K562 (cell line): ENCODE data around the gene PLTP. TPM values are rescaled to one million over a fixed set of nuclear protein-coding genes. Genes with fewer than 3 reads are reported as not detected.

Experiments used
- DMBX1 ChIP-seq: fragments of 250-450 bp; sonication (Bioruptor Pico); IDR thresholded peaks from 2 replicates; pipeline ENCODE4 v1.8.0; 2022; ENCODE audit warnings: inconsistent platforms, mild to moderate bottlenecking, moderate library complexity, borderline replicate concordance
- ELF4 ChIP-seq: fragments of 450-650 bp; formaldehyde crosslinking; IDR thresholded peaks from 2 replicates; pipeline ENCODE4 v1.4.0; 2022; ENCODE audit warnings: missing genetic modification characterization
- GABPB1 ChIP-seq: sonication (generic); formaldehyde crosslinking; IDR thresholded peaks from 2 replicates; pipeline ENCODE4 v1.8.0; 2022; ENCODE audit warnings: mild to moderate bottlenecking, missing genetic modification reagents
- LCOR ChIP-seq: sonication (generic); formaldehyde crosslinking; IDR thresholded peaks from 2 replicates; pipeline ENCODE4 v1.8.0; 2022; ENCODE audit warnings: mild to moderate bottlenecking, missing genetic modification reagents
- MCM7 ChIP-seq, 2 experiments: fragments of 450-650 bp; IDR thresholded peaks; 2 replicates each; pipeline ENCODE4 v1.6.1; 2016 to 2018
- MITF ChIP-seq: IDR thresholded peaks from 2 replicates; pipeline ENCODE4 v1.6.1; 2014; ENCODE audit warnings: antibody characterized with exemption
- MTA2 ChIP-seq: fragments of 450-650 bp; IDR thresholded peaks from 2 replicates; pipeline ENCODE4 v1.6.1; 2016; ENCODE audit warnings: low read depth
- NUFIP1 ChIP-seq: fragments of 450-650 bp; IDR thresholded peaks from 2 replicates; pipeline ENCODE4 v1.6.1; 2018; ENCODE audit not compliant: partially characterized antibody
- PHB ChIP-seq: fragments of 250-450 bp; sonication (Bioruptor Pico); IDR thresholded peaks from 2 replicates; pipeline ENCODE4 v1.5.0; 2021
- POLR2H ChIP-seq: IDR thresholded peaks from 2 replicates; pipeline ENCODE4 v1.6.1; 2016; ENCODE audit warnings: missing genetic modification characterization, low read depth, mild to moderate bottlenecking, control low read depth, missing compliant biosample characterization, moderate library complexity
- PURB ChIP-seq: sonication (generic); formaldehyde crosslinking; IDR thresholded peaks from 2 replicates; pipeline ENCODE4 v1.9.0; 2021; ENCODE audit warnings: low read depth, mild to moderate bottlenecking, missing genetic modification reagents
- RBM25 ChIP-seq: fragments of 200-400 bp; formaldehyde crosslinking; IDR thresholded peaks from 2 replicates; pipeline ENCODE4 v1.6.1; 2018; ENCODE audit warnings: low read length, low read depth, moderate library complexity; ENCODE audit not compliant: severe bottlenecking
- SNAPC5 ChIP-seq: fragments of 250-450 bp; sonication (Bioruptor Pico); IDR thresholded peaks from 2 replicates; pipeline ENCODE4 v1.8.0; 2021; ENCODE audit warnings: moderate library complexity, mild to moderate bottlenecking, inconsistent platforms
- STAG1 ChIP-seq: sonication (generic); formaldehyde crosslinking; IDR thresholded peaks from 2 replicates; pipeline ENCODE4 v1.5.0; 2020; ENCODE audit warnings: missing genetic modification reagents, borderline replicate concordance
- STAT6 ChIP-seq: sonication (generic); formaldehyde crosslinking; IDR thresholded peaks from 2 replicates; pipeline ENCODE4 v1.8.1; 2023; ENCODE audit warnings: mild to moderate bottlenecking, missing genetic modification reagents
- TAF1 ChIP-seq: IDR thresholded peaks from 2 replicates; pipeline ENCODE4 v1.6.1; 2011; ENCODE audit warnings: mild to moderate bottlenecking, low read length, moderate library complexity; ENCODE audit not compliant: insufficient read depth, control insufficient read depth, severe bottlenecking; ENCODE audit errors: extremely low read depth
- TEAD1 ChIP-seq, 2 experiments: fragments of 450-650 bp in 1 of 2; sonication (generic) in 1 of 2; formaldehyde crosslinking; IDR thresholded peaks; 2 replicates each; pipeline versions ENCODE4 v1.4.0 to v1.8.0; 2020 to 2022; ENCODE audit warnings: mild to moderate bottlenecking in 2 of 2, missing genetic modification reagents in 1 of 2
- ZBTB11 ChIP-seq, 3 experiments: fragments of 200-800 bp in 1 of 3; fragments of 250-450 bp in 1 of 3; fragments of 450-650 bp in 1 of 3; sonication (Bioruptor Pico) in 1 of 3; sonication (Bioruptor generic) in 1 of 3; formaldehyde crosslinking in 1 of 3; IDR thresholded peaks; 2 replicates each; pipeline versions ENCODE4 v1.6.1 to v1.8.0; 2016 to 2022; ENCODE audit warnings: mild to moderate bottlenecking in 2 of 3, missing genetic modification characterization in 2 of 3, missing compliant biosample characterization in 1 of 3, moderate library complexity in 1 of 3
- ZKSCAN1 ChIP-seq: fragments of 150-350 bp; IDR thresholded peaks from 2 replicates; pipeline ENCODE4 v1.6.1; 2016; ENCODE audit warnings: low read depth, low read length
- ZNF384 ChIP-seq: IDR thresholded peaks from 2 replicates; pipeline ENCODE4 v1.6.1; 2012; ENCODE audit warnings: low read depth, low read length, improper control_type of control experiment
- ZNF696 ChIP-seq: fragments of 250-450 bp; sonication (Bioruptor Pico); conservative IDR thresholded peaks from 2 replicates; pipeline ENCODE4 v1.4.0; 2020; ENCODE audit warnings: mild to moderate bottlenecking, moderate library complexity
- polyA plus RNA-seq, 8 experiments: library from polyadenylated mRNA; depleted of rRNA in 4 of 8; stranded (reverse) in 5 of 8; unstranded in 3 of 8; fragments of >200 nt; fragmentation: Nextera tagmentation in 2 of 8; fragmentation: Illumina TruSeq in 1 of 8; extraction: Ambion mirVana in 2 of 8; extraction: Trizol in 1 of 8; gene quantifications; 2 replicates each; pipeline versions ENCODE4 v1.2.1 to v1.2.3, GENCODE V29; 2011 to 2014; ENCODE audit warnings: inconsistent platforms in 1 of 8, missing spikeins in 1 of 8
- total RNA-seq, 7 experiments: library from RNA; depleted of rRNA in 6 of 7; stranded (reverse); fragments of >200 nt in 6 of 7; fragmentation: Illumina TruSeq in 2 of 7; extraction: Trizol in 2 of 7; gene quantifications; 2 replicates each; pipeline versions ENCODE4 v1.2.1 to v1.2.3, GENCODE V29; 2011 to 2021; ENCODE audit warnings: low replicate concordance in 1 of 7

The PLTP gene
- total and polyA plus RNA-seq, 9 of the 15 experiments (the other 6 are each of a cell fraction or from before 2014, with no cell fraction given), result 2.8 to 29.3 (median 17.6) TPM

- TF ChIP-seq DMBX1 (CRISPR knock-in tag) (no peak), MTA2 (peak; percentile 59), ZNF696 (CRISPR knock-in tag) (no peak), LCOR (CRISPR knock-in tag) (no peak), RBM25 (peak; percentile 99), MITF (no peak), PHB (CRISPR knock-in tag) (no peak), MCM7 (IDR thresholded peaks at IDR 0.05) (no peak), ELF4 (CRISPR knock-in tag) (0 out of 2 replicates have a peak, but pooled peaks have one; percentile 62), POLR2H (peak; percentile 88), TEAD1 (CRISPR knock-in tag; IDR thresholded peaks at IDR 0.05) (0 out of 4 replicates have a peak, but pooled peaks of 1 of the 2 experiments have one; percentile 4), STAG1 (no peak), NUFIP1 (no peak), ZKSCAN1 (no peak), PURB (CRISPR knock-in tag) (no peak), SNAPC5 (no peak), TAF1 (peak; percentile 84), ZNF384 (no peak), ZBTB11 (CRISPR knock-in tag; IDR thresholded peaks at IDR 0.05) (peak in 2 of 3 experiments; percentile 41 to 78; a peak in 2 of 6 replicates), GABPB1 (CRISPR knock-in tag) (peak; percentile 97), STAT6 (CRISPR knock-in tag) (no peak)
These were observed 54.7 kb downstream of the PLTP start, which contains the start of the genes ACOT8 and ZSWIM3 (continued) for GRCh38 chr20:45857114-45857881.
